Fibroblast of skin of back (primary cell): ENCODE data around the gene UPP1.
A peak's percentile ranks its signal among the peaks of the same experiment; 100 is the strongest.
"Not testable (repeated sequence)": the region's sequence is repeated elsewhere in the genome, so short reads cannot be mapped to it uniquely, and the experiment has no call there.

Experiments used
- DNase-seq: peaks from one replicate; pipeline ENCODE4 v3.0.0-alpha.2; 2013

UPP1 gene

DNA sequence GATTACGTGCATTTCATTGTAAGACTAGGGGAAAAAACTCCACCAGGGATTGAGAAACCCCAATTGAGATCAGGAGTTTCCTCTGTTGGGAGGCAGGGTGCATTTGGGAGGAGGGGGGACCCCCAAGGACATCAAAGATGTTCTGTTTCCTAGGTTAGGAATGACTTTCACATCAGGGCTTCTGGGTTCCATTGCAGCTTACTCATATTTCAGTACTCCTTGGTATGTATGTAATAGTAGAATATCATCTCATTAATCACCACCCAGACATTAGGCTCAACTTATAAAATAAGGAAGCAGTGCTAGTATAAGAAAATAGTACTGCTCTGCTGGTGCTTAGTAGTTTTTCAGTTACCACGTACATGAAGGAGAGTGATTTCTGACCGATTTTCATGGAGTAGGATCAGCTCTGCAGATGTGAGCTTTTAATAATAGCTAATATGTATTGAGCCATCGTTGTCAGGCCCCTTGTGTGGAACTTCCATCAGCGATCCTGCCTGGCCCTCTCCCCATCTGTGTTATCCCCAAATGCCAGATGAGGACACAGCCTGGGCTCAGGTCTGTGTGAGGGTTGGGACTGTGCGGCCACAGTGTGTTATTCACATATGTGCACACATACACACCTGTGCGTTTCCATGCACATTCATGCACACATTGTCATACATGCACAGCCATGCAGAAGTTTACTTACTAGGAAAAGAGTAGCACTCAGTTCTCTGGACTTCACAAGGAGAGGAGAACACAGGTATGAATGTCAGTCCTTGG lies 23.5 kb downstream of the UPP1 start:
- peak; percentile 72 for DNase-seq

DNA sequence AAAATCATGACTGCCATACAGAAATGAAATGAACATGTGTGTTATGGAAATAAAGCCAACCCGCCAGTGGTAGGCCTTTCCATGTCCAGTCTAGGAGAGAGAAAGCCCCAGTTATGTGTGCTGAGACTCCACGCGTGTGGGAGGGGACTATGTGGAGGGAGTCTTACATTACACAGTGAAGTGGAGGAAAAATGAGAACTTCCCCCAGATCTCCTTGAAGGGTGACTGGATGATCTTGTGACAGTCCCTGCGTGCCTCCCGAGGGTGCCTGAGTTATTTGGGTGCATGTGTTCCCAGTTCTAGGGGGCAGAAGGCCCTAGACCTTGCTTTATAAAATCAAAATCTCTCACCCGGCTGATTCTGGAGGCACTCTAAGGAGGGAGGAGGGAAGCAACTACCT lies 24.2 kb downstream of the UPP1 start:
- no peak for DNase-seq

DNA sequence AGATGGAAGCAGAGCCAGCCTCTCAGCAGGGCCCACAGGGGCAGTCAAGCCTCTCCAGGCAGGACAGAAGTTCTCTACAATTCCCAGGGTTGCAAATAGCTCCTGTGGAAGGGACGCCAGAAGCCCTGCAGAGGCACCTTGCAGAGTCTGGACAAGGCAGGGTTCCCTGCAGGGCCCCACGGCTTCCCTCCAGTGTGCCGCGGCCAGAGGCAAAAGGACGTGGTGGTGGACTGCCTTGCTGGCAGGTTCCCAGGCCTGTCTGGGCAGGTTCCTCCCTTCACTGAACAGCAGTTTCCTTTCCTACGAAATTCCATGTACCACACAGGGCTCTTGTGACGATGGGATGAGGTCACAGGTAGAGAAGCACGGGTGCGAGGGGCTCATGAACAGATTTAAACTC lies 25.1 kb downstream of the UPP1 start:
- no peak for DNase-seq

DNA sequence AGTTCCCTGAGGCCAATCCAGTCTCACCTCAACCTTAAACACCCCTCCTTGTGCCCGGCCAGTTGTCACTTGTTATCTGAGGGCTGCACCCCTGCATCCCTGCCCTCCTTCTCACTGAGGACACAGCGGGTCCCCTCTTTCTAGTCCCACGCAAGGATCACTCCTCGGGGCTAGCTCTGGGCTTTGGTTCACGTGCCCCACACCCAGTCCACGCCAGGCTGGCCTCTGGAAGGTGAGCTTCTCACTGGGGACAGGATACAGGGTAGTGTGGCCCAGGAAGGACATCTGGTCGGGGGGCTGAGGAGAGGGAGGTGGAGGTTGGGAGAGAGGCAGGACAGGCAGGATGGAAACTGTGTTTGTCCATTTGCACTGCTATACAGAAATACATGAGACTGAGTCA lies 25.5 kb downstream of the UPP1 start:
- no peak for DNase-seq

DNA sequence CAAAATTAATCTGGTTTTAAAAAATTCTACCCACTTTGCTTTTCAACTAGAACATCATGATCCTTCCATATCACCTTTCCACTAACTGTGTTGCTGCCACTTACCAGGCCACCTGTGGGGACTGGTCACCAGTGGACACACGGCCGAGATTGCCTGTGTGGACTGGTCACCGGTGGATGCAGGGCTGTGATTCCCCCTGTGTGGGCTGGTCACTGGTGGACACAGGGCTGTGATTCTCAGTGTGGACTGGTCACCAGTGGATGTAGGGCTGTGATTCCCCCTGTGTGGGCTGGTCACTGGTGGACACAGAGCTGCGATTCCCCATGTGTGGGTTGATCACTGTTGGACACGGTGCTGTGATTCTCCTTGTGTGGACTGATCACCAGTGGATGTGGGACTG lies 27.0 kb downstream of the UPP1 start:
- DNase-seq, result no peak

DNA sequence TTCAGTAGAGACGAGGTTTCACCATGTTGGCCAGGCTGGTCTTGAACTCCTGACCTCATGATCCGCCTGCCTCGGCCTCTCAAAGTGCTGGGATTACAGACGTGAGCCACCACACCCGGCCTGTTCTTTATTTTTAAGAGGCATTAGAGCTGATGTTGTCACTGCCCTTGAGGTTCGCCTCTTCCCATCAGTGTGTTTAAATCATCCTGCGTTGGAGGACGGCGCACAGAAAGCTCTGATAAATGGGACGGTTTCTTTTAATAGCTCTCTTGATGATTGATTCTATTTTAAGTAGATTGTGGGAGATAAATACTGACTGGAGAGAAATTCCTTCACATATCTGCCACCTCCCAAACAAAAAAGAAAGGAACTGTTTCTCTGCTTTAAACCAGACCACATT lies 29.0 kb downstream of the UPP1 start:
- no peak for DNase-seq

DNA sequence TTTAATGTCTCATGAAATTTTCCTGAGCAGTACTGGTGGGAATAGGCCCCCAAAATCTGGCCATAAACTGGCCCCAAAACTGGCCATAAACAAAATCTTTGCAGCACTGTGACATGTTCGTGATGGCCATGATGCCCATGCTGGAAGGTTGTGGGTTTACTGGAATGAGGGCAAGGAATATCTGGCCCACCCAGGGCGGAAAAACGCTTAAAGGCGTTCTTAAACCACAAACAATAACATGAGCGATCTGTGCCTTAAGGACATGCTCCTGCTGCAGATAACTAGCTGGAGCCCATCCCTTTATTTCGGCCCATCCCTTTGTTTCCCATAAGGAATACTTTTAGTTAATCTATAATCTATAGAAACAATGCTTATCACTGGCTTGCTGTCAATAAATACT lies 31.5 kb downstream of the UPP1 start:
- DNase-seq, result not testable (repeated sequence)

DNA sequence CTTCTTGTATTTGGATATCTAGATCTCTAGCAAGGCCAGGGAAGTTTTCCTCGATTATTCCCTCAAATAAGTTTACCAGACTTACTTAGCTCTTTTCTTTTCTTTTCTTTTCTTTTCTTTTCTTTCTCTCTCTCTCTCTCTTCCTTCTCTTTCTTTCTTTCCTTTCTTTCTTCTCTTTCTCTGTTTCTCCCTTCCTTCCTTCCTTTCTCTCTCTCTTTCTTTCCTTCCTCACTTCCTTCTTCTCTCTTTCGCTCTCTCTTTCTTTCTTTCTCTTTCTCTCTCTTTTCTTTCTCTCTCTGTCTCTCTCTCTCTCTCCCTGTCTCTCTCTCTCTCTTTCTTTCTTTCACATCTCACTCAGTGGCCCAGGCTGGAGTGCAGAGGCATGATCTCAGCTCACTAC lies 37.0 kb downstream of the UPP1 start:
- no peak for DNase-seq

DNA sequence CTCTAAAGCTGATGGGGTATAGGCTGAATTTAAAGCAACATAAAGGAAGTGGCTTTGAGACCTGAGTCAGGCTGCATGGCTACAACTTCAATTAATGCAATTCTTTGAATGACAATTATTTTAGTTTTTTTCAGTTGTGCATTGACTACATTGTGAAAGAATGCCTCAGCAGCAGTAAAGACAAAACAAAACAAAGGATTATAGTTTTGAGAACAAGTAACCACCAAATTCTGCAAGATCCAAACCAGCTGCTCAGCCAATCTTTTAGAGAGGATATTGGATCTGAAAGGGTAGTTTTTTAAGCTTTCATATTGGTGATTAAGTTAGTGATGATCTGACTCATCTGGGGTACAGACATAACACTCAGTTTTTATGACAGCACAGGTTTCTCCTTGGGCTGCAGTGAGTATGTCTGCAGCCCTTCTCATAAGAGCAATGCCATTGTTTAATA lies 41.6 kb downstream of the UPP1 start:
- peak; percentile 65 for DNase-seq

DNA sequence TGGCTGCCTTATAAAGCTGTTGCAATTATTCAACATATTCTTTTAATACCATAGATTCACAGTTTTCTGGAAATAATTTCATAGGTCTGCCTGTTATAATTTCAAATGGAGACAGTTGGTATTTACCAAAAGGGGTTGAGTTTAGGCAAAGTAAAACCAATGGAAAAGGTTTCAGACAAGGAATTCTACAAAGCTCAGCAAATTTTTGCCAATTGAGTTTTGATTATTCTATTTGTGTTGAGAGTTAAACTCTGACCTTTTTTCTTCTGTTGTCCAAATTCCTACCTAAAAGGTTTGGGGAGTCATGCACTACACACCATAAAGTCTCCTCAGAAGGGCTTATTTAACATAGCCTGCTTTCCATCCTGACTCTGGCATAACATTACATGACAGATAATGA lies 43.7 kb downstream of the UPP1 start:
- no peak for DNase-seq

DNA sequence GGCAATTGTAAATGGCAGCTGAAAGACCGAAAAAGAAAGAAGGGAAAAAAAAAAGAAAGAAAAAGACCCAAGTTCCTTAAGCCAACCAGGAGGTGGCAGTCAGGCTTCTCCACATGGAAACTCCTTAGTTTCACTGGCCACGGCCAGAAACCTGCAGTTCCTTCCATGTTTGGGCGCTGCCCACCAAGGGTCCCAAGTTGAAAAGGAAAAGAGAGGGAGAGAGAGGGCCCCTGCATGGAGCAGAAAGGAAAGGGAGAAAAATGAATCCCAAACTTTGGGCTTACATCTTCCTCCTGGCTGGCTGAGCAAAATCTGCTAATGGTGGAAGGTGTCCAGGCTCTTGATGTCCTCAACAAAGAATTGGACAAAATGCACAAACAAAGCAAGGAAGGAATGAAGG lies 50.4 kb downstream of the UPP1 start:
- DNase-seq, result peak; percentile 35

DNA sequence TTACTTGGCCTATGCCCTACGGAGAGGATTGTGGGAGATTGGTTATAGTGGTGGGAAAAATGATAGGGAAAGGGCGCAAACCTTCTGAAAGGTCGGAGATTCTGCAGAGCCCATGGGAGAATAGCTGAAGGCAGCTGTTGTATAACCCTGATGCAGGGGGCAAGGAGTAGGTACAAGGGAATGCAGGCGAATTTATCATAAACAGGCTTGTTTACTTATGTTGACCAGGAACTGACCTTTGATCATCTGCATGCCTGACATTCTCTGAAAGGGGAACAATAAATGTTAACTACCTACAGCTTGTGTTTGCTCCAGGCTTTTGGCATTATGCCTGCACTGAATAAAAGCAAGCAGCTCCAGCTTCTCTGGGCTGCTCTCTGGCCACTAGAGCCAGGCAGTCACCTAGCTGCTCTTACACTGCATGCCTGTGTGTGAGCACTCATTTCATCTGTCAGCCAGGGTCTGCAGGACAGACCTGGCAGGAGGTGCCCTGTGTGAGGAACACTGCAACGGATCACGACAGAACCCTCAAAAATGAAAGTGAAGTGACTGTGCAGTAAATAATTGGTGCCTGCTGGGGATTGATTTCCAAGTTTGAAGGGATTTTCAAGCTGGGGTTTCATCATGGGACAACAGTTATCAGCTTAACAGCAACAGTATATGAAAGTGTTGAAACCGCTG lies 51.1 kb downstream of the UPP1 start:
- peak; percentile 8 for DNase-seq

DNA sequence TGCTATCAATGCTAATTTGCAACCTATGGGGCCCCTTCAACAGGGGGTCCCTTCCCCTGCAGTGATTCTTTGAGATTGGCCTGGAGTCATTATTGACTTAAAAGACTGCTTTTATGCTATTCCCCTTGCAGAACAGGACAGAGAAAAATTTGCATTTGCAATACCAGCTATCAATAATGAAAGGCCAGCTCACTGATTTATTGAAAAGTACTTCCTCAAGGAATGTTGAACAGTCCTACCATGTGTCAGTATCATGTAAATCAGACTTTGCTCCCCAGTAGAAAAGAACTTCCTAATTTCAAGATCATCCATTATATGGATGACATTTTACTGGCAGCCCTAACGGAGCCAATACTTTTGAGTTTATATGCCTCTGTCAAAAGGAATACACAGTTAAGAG lies 52.5 kb downstream of the UPP1 start:
- DNase-seq, result no peak

DNA sequence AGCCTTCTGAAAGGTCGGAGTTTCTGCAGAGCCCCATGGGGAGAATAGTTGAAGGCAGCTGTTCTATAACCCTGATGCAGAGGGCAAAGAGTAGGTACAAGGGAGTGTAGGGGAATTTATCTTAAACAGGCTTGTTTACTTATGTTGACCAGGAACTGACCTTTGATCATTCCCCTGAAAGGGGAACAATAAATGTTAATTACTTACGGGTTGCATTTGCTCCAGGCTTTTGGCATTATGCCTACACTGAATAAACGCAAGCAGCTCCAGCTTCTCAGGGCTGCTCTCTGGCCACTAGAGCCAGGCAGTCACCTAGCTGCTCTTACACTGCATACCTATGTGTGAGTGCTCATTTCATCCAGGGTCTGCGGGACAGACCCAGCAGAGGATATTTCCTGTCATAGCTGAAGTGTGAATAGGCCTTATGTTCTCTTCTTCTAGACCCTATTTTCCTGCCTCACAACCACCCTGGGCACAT lies 55.3 kb downstream of the UPP1 start:
- DNase-seq, result no peak

DNA sequence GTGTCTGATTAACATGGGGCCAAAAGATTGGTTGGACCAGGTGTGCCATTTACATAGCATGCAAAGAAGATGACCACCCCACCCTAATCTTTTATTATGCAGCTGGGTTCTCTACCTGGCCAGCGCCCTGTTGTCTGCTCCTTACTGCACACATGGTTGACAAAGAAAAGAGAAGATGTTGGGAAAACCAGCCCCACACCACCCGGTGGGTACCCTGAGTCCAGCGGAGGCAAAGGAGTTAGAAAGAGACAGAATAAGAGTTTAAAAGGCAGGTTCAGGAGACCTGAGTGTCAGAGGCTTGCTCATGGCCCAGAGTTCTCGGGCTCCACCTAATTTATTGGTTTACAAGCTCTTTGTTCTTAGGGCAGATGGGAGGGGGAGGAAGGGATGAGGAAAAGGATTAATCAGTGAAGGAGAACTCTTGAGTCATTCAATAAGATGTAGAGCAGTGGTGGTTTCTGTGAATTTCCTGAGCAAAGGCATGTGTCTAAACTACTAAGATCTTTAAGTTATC lies 58.1 kb downstream of the UPP1 start:
- no peak for DNase-seq

DNA sequence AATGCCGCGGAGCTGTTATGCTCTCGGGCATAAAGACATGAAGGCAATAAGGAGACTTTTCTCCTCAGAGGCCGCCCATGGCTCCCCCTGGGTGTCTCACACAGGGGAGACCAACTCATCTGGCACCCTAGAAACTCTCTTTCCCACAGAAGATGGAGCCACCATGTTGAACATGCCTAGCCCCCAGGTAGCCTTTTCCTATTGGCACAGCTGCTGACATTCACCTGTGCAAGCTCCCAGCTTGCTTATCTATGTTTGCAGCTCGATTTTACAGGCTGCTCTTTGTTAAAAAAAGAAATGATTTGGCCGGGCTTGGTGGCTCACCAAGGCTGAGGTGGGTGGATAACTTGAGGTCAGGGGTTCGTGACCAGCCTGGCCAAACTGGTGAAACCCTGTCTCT lies 58.6 kb downstream of the UPP1 start:
- not testable (repeated sequence) for DNase-seq

DNA sequence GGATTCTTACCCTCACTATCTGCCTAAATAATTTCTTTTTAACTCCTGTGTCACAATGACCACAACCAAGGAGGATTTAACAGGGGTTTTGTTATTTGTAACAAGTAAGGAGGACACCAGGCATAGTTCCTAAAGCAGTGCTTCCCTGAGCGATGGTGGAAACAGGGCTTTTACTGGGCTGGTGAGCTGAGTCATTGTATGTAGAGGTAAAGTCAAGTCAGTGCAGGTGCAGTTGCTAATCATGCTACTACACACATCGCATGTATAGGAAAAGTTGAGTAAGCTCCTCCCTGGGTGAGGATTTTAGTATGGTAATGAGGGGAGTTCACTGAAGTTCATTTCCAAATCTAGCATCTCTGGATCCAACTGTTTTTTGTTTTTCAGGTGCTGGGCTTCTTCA lies 59.2 kb downstream of the UPP1 start:
- no peak for DNase-seq

DNA sequence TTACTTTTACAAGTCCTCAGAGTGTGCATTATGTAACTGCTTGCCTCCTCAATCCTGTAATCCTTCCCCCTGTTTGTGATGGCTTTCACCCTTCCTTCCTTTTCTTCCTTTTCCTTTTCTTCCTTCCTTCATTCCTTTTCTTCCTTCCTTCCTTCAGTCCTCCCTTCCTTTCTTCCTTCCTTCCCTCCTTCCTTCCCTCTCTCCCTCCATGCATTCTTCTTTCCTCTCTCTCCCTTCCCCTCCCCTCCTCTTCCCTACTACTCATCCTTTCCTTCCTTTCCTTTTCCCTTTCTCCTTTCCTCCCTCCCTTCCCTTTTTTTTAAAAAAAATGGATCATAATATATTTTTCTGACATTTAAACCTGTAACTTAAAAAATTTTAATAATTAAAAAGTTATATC lies 60.0 kb downstream of the UPP1 start:
- DNase-seq, result no peak

DNA sequence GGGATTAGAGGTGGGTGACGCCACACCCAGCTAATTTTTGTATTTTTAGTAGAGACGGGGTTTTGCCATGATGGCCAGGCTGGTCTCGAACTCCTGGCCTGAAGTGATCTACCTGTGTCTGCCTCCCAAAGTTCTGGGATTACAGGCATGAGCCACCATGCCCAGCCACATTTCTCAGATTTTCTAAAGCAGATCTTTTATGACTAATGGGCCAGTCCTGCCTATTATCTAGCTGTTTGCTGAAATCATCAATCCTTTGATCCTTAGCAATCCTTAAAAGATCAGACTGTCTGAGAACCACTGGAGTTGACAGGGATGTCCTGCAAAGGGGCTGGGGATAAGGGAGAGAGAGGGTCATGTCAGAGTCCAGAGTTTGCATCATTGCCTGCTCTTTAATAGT lies 61.0 kb downstream of the UPP1 start:
- DNase-seq, result no peak

DNA sequence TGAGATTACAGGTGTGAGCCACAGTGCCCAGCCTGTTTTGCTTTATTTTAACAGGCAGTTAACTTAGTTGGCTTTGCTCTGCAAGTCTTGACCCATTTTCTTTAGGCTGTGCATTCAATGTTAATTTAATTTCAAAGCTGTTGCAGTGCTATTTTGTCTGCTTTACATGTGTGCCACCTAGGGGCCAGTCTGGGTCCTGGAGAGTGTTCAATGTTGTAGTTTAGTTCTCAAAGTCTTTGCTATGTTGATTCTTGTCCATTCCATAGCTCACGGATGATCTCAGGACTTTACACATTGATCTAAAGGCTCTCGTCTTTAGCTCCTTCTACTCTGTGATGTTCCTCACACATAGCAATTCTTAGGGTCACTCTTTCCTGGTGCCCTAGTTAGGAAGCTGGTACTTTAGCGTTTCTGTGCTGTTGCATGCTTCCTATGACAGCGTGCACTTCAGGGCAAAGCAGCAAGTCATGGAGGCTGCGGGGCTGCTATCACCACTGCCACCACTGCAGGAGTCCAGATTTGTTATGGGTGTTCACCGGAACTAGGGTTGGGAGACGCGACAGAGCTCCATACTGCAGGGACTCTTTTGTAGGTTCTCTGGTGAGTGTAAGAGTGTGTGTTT lies 65.8 kb downstream of the UPP1 start:
- DNase-seq, result peak; percentile 54
